Femur (tissue), 1 donor: ENCODE data around the gene PLXDC1.
"Not testable (repeated sequence)": the region's sequence is repeated elsewhere in the genome, so short reads cannot be mapped to it uniquely, and the experiment has no call there.

Source experiments
- DNase-seq: peaks from one replicate; pipeline ENCODE4 v3.0.0-alpha.2; 2017

The PLXDC1 gene

GRCh38 chr17:39178536-39178935 lies 27.1 kb upstream of the PLXDC1 start:
- no peak for DNase-seq

GRCh38 chr17:39177256-39177655 lies 25.8 kb upstream of the PLXDC1 start:
- no peak for DNase-seq

- DNase-seq, result no peak
Measured at GRCh38 chr17:39175695-39176093, 24.3 kb upstream of the PLXDC1 start.

GRCh38 chr17:39174920-39175694 lies 23.7 kb upstream of the PLXDC1 start:
- DNase-seq, result peak; percentile 80

- no peak for DNase-seq
Measured at GRCh38 chr17:39173526-39174274, 22.3 kb upstream of the PLXDC1 start.

- no peak for DNase-seq
Measured at GRCh38 chr17:39173080-39173479, 21.6 kb upstream of the PLXDC1 start.

- no peak for DNase-seq
Measured at GRCh38 chr17:39171933-39172332, 20.5 kb upstream of the PLXDC1 start.

- DNase-seq, result no peak
Measured at GRCh38 chr17:39170558-39170957, 19.1 kb upstream of the PLXDC1 start.

- DNase-seq, result no peak
Measured at GRCh38 chr17:39170109-39170508, 18.7 kb upstream of the PLXDC1 start.

GRCh38 chr17:39169518-39169917 lies 18.1 kb upstream of the PLXDC1 start:
- DNase-seq, result no peak

- DNase-seq, result no peak
Measured at GRCh38 chr17:39169101-39169500, 17.7 kb upstream of the PLXDC1 start.

GRCh38 chr17:39168503-39168902 lies 17.1 kb upstream of the PLXDC1 start:
- DNase-seq, result not testable (repeated sequence)

GRCh38 chr17:39167476-39167875 lies 16.0 kb upstream of the PLXDC1 start:
- DNase-seq, result peak; percentile 66

- no peak for DNase-seq
Measured at GRCh38 chr17:39166437-39167335, 15.2 kb upstream of the PLXDC1 start.

- no peak for DNase-seq
Measured at GRCh38 chr17:39165841-39166349, 14.5 kb upstream of the PLXDC1 start, which contains the start of gene ARL5C. Gene ARL5C, minus strand, starts transcription at chr17:39166161. Its CDS starts 401 bp downstream, at chr17:39165760.

- no peak for DNase-seq
Measured at GRCh38 chr17:39165178-39165840, 13.9 kb upstream of the PLXDC1 start.

GRCh38 chr17:39164675-39165143 lies 13.3 kb upstream of the PLXDC1 start:
- DNase-seq, result peak; percentile 92

GRCh38 chr17:39161962-39162361 lies 10.5 kb upstream of the PLXDC1 start:
- no peak for DNase-seq

GRCh38 chr17:39158623-39159022 lies 7.2 kb upstream of the PLXDC1 start:
- no peak for DNase-seq

GRCh38 chr17:39156491-39156890 lies 5.1 kb upstream of the PLXDC1 start:
- no peak for DNase-seq

GRCh38 chr17:39155654-39156053 lies 4.2 kb upstream of the PLXDC1 start:
- DNase-seq, result no peak

GRCh38 chr17:39153599-39154051 lies 2.2 kb upstream of the PLXDC1 start:
- peak; percentile 97 for DNase-seq
